GM23338 (cell line): ENCODE results near the gene CAMKV. TPM values are rescaled to one million over a fixed set of nuclear protein-coding genes. Genes with fewer than 3 reads are reported as not detected.
A peak's percentile ranks its signal among the peaks of the same experiment; 100 is the strongest.

Experiments used
- ATAC-seq: fragments of 200-7000 bp; cut with Tn5 transposase; 3 replicates; pipeline ENCODE4 v1.9.1; 2020
- DNase-seq: peaks from one replicate; pipeline ENCODE4 v3.0.0-alpha.2; 2015; ENCODE audit warnings: low spot score
- H2AFZ ChIP-seq: fragments of 200-600 bp; sonication (generic); 2 replicates; pipeline ENCODE4 v1.8.0; 2016; ENCODE audit warnings: antibody characterized with exemption, mild to moderate bottlenecking, moderate library complexity
- H3F3A ChIP-seq: fragments of 200-600 bp; sonication (generic); replicated peaks from 2 replicates; pipeline ENCODE4 v1.8.0; 2017; ENCODE audit warnings: antibody characterized with exemption, mixed run types, low read depth
- H3K27ac ChIP-seq: fragments of 200-600 bp; sonication (generic); 2 replicates; pipeline ENCODE4 v1.6.1; 2016; ENCODE audit warnings: low read depth
- H3K27me3 ChIP-seq: fragments of 200-600 bp; sonication (generic); 2 replicates; pipeline ENCODE4 v1.8.0; 2016; ENCODE audit warnings: mild to moderate bottlenecking, mixed run types, moderate library complexity; ENCODE audit not compliant: insufficient read depth
- H3K36me3 ChIP-seq: fragments of 200-600 bp; sonication (generic); 2 replicates; pipeline ENCODE4 v1.8.0; 2016; ENCODE audit warnings: mild to moderate bottlenecking; ENCODE audit not compliant: insufficient read depth
- H3K4me1 ChIP-seq: fragments of 200-600 bp; sonication (generic); 2 replicates; pipeline ENCODE4 v1.8.0; 2016; ENCODE audit warnings: mild to moderate bottlenecking, moderate library complexity; ENCODE audit not compliant: insufficient read depth
- H3K4me2 ChIP-seq: fragments of 200-600 bp; sonication (generic); 2 replicates; pipeline ENCODE4 v1.7.1; 2017; ENCODE audit warnings: mixed run types
- H3K4me3 ChIP-seq: fragments of 200-600 bp; sonication (generic); 2 replicates; pipeline ENCODE4 v1.6.1; 2016; ENCODE audit warnings: mixed run types
- H3K79me2 ChIP-seq: fragments of 200-600 bp; sonication (generic); replicated peaks from 2 replicates; pipeline ENCODE4 v1.8.0; 2017; ENCODE audit warnings: mild to moderate bottlenecking; ENCODE audit not compliant: insufficient read depth
- H3K9me2 ChIP-seq: fragments of 200-600 bp; sonication (generic); 2 replicates; pipeline ENCODE4 v1.8.0; 2017; ENCODE audit not compliant: insufficient read depth
- H4K20me1 ChIP-seq: fragments of 200-600 bp; sonication (generic); replicated peaks from 2 replicates; pipeline ENCODE4 v1.8.0; 2017; ENCODE audit warnings: mild to moderate bottlenecking; ENCODE audit not compliant: insufficient read depth
- H3K27ac Mint-ChIP-seq: 2 replicates; pipeline ENCODE4 v1.8.0; 2020; ENCODE audit warnings: inconsistent platforms, mild to moderate bottlenecking, moderate library complexity, mixed read lengths
- H3K27me3 Mint-ChIP-seq: 3 replicates; pipeline ENCODE4 v1.8.0; 2022; ENCODE audit warnings: low read depth, mild to moderate bottlenecking, moderate library complexity, mixed read lengths, inconsistent platforms; ENCODE audit not compliant: insufficient read depth, poor library complexity
- H3K36me3 Mint-ChIP-seq: 3 replicates; pipeline ENCODE4 v1.8.0; 2021; ENCODE audit warnings: low read depth, mild to moderate bottlenecking, inconsistent platforms, moderate library complexity, mixed read lengths
- H3K4me1 Mint-ChIP-seq: 3 replicates; pipeline ENCODE4 v1.8.0; 2020; ENCODE audit warnings: mild to moderate bottlenecking, inconsistent platforms, mixed read lengths
- H3K4me3 Mint-ChIP-seq: 3 replicates; pipeline ENCODE4 v1.8.0; 2021; ENCODE audit warnings: moderate library complexity, mild to moderate bottlenecking, inconsistent platforms, mixed read lengths
- H3K9me3 Mint-ChIP-seq: 3 replicates; pipeline ENCODE4 v1.8.0; 2020; ENCODE audit warnings: moderate library complexity, mild to moderate bottlenecking, inconsistent platforms, mixed read lengths
- EZH2phosphoT487 ChIP-seq: fragments of 200-600 bp; sonication (generic); IDR thresholded peaks from one replicate; pipeline ENCODE4 v1.8.1; 2018; ENCODE audit warnings: antibody characterized with exemption; ENCODE audit not compliant: unreplicated experiment
- JUNB ChIP-seq: IDR thresholded peaks from one replicate; pipeline ENCODE4 v1.6.1; 2016; ENCODE audit warnings: antibody characterized with exemption; ENCODE audit not compliant: unreplicated experiment
- NANOG ChIP-seq: IDR thresholded peaks from 2 replicates; pipeline ENCODE4 v1.6.1; 2016; ENCODE audit warnings: antibody characterized with exemption, borderline replicate concordance
- STAT1 ChIP-seq: IDR thresholded peaks from one replicate; pipeline ENCODE4 v1.6.1; 2016; ENCODE audit warnings: antibody characterized with exemption; ENCODE audit not compliant: unreplicated experiment
- ZNF114 ChIP-seq: fragments of 250-450 bp; sonication (Bioruptor Pico); IDR thresholded peaks from 2 replicates; pipeline ENCODE4 v1.5.0; 2020; ENCODE audit warnings: mild to moderate bottlenecking, moderate library complexity
- ZNF331 ChIP-seq: fragments of 250-450 bp; sonication (Bioruptor Pico); IDR thresholded peaks from 2 replicates; pipeline ENCODE4 v1.5.0; 2020; ENCODE audit warnings: low read depth, mild to moderate bottlenecking, moderate library complexity
- polyA plus RNA-seq: library from polyadenylated mRNA; unstranded; fragments of >200 nt; fragmentation: Nextera tagmentation; extraction: Ambion mirVana; gene quantifications from 2 replicates; pipeline ENCODE4 v1.2.1, GENCODE V29; 2016
- total RNA-seq: library from RNA; depleted of rRNA; stranded (reverse); fragments of >200 nt; shearing (Covaris generic); gene quantifications from 2 replicates; pipeline ENCODE4 v1.2.3, GENCODE V29; 2014
- TF ChIP-seq, protein P1 (sequence below): fragments of 250-450 bp; sonication (Bioruptor Pico); IDR thresholded peaks from 2 replicates; pipeline ENCODE4 v1.5.0; 2020; ENCODE audit warnings: mild to moderate bottlenecking, moderate library complexity
- TF ChIP-seq, protein P2 (sequence below): IDR thresholded peaks from one replicate; pipeline ENCODE4 v1.6.1; 2018; ENCODE audit warnings: antibody characterized with exemption; ENCODE audit not compliant: unreplicated experiment
- TF ChIP-seq, protein P3 (sequence below), 2 experiments: fragments of 200-600 bp in 1 of 2; sonication (generic) in 1 of 2; conservative IDR thresholded peaks; 2 replicates each; pipeline versions ENCODE4 v1.5.1 to v1.6.1; 2016 to 2017; ENCODE audit warnings: antibody characterized with exemption in 2 of 2, low read depth in 2 of 2, mild to moderate bottlenecking in 2 of 2, moderate library complexity in 1 of 2
- TF ChIP-seq, protein P4 (sequence below): IDR thresholded peaks from 2 replicates; pipeline ENCODE4 v1.6.1; 2016; ENCODE audit warnings: antibody characterized with exemption

The CAMKV gene
- total and polyA plus RNA-seq, 2 experiments from 2014 or later, result 38.3 to 80.1 TPM

DNA sequence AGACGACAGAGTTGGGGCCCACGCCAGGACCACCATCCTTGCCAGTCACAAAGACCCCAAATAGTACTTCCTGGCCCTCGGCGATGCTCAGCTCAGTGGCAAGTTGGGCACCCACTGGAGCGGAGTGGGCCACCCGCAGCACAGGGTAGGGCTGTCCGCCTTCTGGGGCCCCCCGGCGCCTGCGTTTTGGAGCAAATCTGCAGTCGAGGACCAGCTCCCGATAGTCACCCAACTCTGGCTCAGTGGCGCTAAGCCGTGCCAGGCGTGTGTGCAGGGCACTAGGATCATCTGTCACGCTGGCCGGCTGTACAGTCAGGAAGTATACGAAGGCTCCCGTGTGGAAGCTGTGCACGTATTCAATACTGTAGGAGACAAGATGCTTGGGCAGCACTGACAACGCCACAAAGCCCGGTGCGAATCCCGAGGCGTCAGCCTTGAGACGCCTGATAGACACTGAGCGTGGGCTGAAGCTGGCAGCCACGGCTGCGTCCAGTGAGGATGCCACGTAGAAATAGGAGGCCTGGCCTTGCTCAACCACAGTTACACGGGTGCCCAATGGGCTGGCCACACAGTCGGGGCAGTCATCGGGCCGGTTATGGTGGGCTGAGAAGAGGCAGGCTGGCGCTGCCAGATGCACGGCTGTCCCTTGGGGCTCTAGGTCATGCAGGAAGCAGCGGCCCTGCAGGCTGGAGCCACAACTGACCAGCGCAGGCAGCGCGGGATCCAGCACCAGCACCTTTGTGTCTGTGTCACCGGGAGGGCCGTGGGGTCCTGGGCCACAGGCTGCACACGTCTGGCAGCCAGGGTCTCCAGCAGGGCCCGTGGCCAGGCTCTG, 33.0 kb upstream of the CAMKV start:
- no peak for DNase-seq
- Histone ChIP-seq H3K4me1 (peaks cover 25% of the 10 kb centered on the region), H3K4me2 (peak overlapping the region; percentile 70), H3K79me2 (no peaks in the 10 kb centered on the region), H4K20me1 (no peaks in the 10 kb centered on the region), H3F3A (peaks cover 10% of the 10 kb centered on the region), H3K27me3 (no peaks in the 10 kb centered on the region), H3K27ac (no peak overlapping the region), H3K9me2 (peaks cover 5% of the 10 kb centered on the region; the same call in 1 of the 2 replicates), H2AFZ (peak overlapping the region; percentile 69; the same call in 1 of the 2 replicates), H3K4me3 (peak overlapping the region; percentile 49; the same call in 1 of the 2 replicates), H3K36me3 (no peaks in the 10 kb centered on the region)
- TF ChIP-seq, protein P1, sequence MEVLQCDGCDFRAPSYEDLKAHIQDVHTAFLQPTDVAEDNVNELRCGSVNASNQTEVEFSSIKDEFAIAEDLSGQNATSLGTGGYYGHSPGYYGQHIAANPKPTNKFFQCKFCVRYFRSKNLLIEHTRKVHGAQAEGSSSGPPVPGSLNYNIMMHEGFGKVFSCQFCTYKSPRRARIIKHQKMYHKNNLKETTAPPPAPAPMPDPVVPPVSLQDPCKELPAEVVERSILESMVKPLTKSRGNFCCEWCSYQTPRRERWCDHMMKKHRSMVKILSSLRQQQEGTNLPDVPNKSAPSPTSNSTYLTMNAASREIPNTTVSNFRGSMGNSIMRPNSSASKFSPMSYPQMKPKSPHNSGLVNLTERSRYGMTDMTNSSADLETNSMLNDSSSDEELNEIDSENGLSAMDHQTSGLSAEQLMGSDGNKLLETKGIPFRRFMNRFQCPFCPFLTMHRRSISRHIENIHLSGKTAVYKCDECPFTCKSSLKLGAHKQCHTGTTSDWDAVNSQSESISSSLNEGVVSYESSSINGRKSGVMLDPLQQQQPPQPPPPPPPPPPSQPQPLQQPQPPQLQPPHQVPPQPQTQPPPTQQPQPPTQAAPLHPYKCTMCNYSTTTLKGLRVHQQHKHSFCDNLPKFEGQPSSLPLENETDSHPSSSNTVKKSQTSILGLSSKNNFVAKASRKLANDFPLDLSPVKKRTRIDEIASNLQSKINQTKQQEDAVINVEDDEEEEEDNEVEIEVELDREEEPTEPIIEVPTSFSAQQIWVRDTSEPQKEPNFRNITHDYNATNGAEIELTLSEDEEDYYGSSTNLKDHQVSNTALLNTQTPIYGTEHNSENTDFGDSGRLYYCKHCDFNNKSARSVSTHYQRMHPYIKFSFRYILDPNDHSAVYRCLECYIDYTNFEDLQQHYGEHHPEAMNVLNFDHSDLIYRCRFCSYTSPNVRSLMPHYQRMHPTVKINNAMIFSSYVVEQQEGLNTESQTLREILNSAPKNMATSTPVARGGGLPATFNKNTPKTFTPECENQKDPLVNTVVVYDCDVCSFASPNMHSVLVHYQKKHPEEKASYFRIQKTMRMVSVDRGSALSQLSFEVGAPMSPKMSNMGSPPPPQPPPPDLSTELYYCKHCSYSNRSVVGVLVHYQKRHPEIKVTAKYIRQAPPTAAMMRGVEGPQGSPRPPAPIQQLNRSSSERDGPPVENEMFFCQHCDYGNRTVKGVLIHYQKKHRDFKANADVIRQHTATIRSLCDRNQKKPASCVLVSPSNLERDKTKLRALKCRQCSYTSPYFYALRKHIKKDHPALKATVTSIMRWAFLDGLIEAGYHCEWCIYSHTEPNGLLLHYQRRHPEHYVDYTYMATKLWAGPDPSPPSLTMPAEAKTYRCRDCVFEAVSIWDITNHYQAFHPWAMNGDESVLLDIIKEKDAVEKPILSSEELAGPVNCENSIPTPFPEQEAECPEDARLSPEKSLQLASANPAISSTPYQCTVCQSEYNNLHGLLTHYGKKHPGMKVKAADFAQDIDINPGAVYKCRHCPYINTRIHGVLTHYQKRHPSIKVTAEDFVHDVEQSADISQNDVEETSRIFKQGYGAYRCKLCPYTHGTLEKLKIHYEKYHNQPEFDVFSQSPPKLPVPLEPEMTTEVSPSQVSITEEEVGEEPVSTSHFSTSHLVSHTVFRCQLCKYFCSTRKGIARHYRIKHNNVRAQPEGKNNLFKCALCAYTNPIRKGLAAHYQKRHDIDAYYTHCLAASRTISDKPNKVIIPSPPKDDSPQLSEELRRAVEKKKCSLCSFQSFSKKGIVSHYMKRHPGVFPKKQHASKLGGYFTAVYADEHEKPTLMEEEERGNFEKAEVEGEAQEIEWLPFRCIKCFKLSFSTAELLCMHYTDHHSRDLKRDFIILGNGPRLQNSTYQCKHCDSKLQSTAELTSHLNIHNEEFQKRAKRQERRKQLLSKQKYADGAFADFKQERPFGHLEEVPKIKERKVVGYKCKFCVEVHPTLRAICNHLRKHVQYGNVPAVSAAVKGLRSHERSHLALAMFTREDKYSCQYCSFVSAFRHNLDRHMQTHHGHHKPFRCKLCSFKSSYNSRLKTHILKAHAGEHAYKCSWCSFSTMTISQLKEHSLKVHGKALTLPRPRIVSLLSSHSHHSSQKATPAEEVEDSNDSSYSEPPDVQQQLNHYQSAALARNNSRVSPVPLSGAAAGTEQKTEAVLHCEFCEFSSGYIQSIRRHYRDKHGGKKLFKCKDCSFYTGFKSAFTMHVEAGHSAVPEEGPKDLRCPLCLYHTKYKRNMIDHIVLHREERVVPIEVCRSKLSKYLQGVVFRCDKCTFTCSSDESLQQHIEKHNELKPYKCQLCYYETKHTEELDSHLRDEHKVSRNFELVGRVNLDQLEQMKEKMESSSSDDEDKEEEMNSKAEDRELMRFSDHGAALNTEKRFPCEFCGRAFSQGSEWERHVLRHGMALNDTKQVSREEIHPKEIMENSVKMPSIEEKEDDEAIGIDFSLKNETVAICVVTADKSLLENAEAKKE, result no peak
- no peak for TF ChIP-seq ZNF331 (CRISPR knock-in tag)
- TF ChIP-seq NANOG, result no peak
- TF ChIP-seq, protein P2, sequence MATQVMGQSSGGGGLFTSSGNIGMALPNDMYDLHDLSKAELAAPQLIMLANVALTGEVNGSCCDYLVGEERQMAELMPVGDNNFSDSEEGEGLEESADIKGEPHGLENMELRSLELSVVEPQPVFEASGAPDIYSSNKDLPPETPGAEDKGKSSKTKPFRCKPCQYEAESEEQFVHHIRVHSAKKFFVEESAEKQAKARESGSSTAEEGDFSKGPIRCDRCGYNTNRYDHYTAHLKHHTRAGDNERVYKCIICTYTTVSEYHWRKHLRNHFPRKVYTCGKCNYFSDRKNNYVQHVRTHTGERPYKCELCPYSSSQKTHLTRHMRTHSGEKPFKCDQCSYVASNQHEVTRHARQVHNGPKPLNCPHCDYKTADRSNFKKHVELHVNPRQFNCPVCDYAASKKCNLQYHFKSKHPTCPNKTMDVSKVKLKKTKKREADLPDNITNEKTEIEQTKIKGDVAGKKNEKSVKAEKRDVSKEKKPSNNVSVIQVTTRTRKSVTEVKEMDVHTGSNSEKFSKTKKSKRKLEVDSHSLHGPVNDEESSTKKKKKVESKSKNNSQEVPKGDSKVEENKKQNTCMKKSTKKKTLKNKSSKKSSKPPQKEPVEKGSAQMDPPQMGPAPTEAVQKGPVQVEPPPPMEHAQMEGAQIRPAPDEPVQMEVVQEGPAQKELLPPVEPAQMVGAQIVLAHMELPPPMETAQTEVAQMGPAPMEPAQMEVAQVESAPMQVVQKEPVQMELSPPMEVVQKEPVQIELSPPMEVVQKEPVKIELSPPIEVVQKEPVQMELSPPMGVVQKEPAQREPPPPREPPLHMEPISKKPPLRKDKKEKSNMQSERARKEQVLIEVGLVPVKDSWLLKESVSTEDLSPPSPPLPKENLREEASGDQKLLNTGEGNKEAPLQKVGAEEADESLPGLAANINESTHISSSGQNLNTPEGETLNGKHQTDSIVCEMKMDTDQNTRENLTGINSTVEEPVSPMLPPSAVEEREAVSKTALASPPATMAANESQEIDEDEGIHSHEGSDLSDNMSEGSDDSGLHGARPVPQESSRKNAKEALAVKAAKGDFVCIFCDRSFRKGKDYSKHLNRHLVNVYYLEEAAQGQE, result no peak
- no peak for TF ChIP-seq STAT1
- TF ChIP-seq, protein P3, sequence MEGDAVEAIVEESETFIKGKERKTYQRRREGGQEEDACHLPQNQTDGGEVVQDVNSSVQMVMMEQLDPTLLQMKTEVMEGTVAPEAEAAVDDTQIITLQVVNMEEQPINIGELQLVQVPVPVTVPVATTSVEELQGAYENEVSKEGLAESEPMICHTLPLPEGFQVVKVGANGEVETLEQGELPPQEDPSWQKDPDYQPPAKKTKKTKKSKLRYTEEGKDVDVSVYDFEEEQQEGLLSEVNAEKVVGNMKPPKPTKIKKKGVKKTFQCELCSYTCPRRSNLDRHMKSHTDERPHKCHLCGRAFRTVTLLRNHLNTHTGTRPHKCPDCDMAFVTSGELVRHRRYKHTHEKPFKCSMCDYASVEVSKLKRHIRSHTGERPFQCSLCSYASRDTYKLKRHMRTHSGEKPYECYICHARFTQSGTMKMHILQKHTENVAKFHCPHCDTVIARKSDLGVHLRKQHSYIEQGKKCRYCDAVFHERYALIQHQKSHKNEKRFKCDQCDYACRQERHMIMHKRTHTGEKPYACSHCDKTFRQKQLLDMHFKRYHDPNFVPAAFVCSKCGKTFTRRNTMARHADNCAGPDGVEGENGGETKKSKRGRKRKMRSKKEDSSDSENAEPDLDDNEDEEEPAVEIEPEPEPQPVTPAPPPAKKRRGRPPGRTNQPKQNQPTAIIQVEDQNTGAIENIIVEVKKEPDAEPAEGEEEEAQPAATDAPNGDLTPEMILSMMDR (conservative IDR thresholded peaks at IDR 0.05; ENCODE audit: low read depth in 2 of 2), result no peak
- TF ChIP-seq, protein P4, sequence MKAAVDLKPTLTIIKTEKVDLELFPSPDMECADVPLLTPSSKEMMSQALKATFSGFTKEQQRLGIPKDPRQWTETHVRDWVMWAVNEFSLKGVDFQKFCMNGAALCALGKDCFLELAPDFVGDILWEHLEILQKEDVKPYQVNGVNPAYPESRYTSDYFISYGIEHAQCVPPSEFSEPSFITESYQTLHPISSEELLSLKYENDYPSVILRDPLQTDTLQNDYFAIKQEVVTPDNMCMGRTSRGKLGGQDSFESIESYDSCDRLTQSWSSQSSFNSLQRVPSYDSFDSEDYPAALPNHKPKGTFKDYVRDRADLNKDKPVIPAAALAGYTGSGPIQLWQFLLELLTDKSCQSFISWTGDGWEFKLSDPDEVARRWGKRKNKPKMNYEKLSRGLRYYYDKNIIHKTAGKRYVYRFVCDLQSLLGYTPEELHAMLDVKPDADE, result no peak
- no peak for TF ChIP-seq ZNF114 (CRISPR knock-in tag)
- TF ChIP-seq EZH2phosphoT487, result no peak
- TF ChIP-seq JUNB, result no peak
- H3K27ac Mint-ChIP-seq, result no peak overlapping the region
- H3K27me3 Mint-ChIP-seq, result peaks cover 21% of the 10 kb centered on the region
- no peaks in the 10 kb centered on the region for H3K9me3 Mint-ChIP-seq
- peaks cover 22% of the 10 kb centered on the region for H3K4me1 Mint-ChIP-seq
- no peaks in the 10 kb centered on the region for H3K36me3 Mint-ChIP-seq
- no peak for ATAC-seq
- no peak overlapping the region; the same call in 1 of the 3 replicates for H3K4me3 Mint-ChIP-seq
